Adrenal gland (tissue), 12 donors: Measurements from ENCODE around the gene LRRK1. TPM values are rescaled to one million over a fixed set of nuclear protein-coding genes. Genes with fewer than 3 reads are reported as not detected.

Experiments
- DNase-seq, 7 donors: peaks; one replicate each; pipeline ENCODE4 v3.0.0-alpha.2; 2019 to 2020
- H3K27ac ChIP-seq, 5 donors: fragments of 200-600 bp; sonication (generic) in 4 of 5; 1 replicate in 3 of 5; 2 replicates in 2 of 5; pipeline versions ENCODE4 v1.5.1 to v1.8.0; 2016 to 2020; ENCODE audit warnings: mild to moderate bottlenecking in 1 of 5
- H3K27me3 ChIP-seq: fragments of 200-600 bp; 2 replicates; pipeline ENCODE4 v1.8.0; 2021
- H3K36me3 ChIP-seq, 2 donors: fragments of 200-600 bp; replicated peaks in 1 of 2; 1 replicate in 1 of 2; 2 replicates in 1 of 2; pipeline versions ENCODE4 v1.5.1 to v1.8.0; 2018 to 2022
- H3K4me1 ChIP-seq, 2 donors: fragments of 200-600 bp; replicated peaks in 1 of 2; 1 replicate in 1 of 2; 2 replicates in 1 of 2; pipeline versions ENCODE4 v1.5.1 to v1.8.0; 2018 to 2021
- H3K4me3 ChIP-seq, 4 donors: fragments of 200-600 bp; sonication (generic) in 3 of 4; one replicate each; pipeline ENCODE4 v1.5.1; 2016 to 2018
- H3K9me3 ChIP-seq, 3 donors: fragments of 200-600 bp; sonication (generic) in 1 of 3; replicated peaks in 1 of 3; 1 replicate in 2 of 3; 2 replicates in 1 of 3; pipeline versions ENCODE4 v1.5.1 to v1.8.0; 2016 to 2021
- CTCF ChIP-seq, 6 experiments: fragments of 450-650 bp in 4 of 6; fragments of 200-600 bp in 2 of 6; sonication (generic) in 1 of 6; IDR thresholded peaks; 1 replicate in 5 of 6; 2 replicates in 1 of 6; pipeline versions ENCODE4 v1.5.1 to v1.8.0; 2016 to 2021; ENCODE audit warnings: antibody characterized with exemption in 6 of 6, mild to moderate bottlenecking in 2 of 6, moderate library complexity in 1 of 6
- POLR2A ChIP-seq, 2 donors: fragments of 450-650 bp; IDR thresholded peaks; one replicate each; pipeline ENCODE4 v1.6.1; 2017; ENCODE audit warnings: antibody characterized with exemption in 2 of 2, mild to moderate bottlenecking in 2 of 2, moderate library complexity in 1 of 2
- WGBS, 4 donors: extraction: QIAGEN DNeasy Blood & Tissue Kit in 2 of 4; methylation state at CpG; one replicate each; pipeline versions ENCODE4 v1.1.5 to v1.1.7; 2013 to 2017; 5-methylcytosine and 5-hydroxymethylcytosine counted together
- intact Hi-C, 2 donors: fragments of 100-400 bp; cut with DNase I; formaldehyde crosslinking; loops; one replicate each; pipeline versions ENCODE4 v1.14.1 to v1.15.0; 2022 to 2023
- polyA plus RNA-seq, 3 donors: library from polyadenylated mRNA; stranded (reverse); fragments of 200-250 nt in 2 of 3; fragments of 350-450 nt in 1 of 3; fragmentation: Illumina TruSeq in 1 of 3; extraction: RNeasy Lipid Tissue Mini Kit (QIAGEN cat#74804) in 1 of 3; gene quantifications; one replicate each; pipeline ENCODE4 v1.2.3, GENCODE V29; 2013 to 2014
- total RNA-seq, 9 donors: library from RNA; depleted of rRNA in 4 of 9; stranded (reverse); fragments of >200 nt in 4 of 9; fragments of 120-200 nt in 1 of 9; fragmentation: NEBNext Ultra II Directional in 1 of 9; extraction: Animal tissue kit (Norgen Biotek cat#: 25700) in 1 of 9; gene quantifications; one replicate each; pipeline versions ENCODE4 v1.1.0 to v1.2.4, GENCODE V29; 2013 to 2023
- donor health status: healthy with polysubstance abuse.
- donor health status: Bipolar disorder and iron deficiency.
- donor health status: DM: yes; HTN: yes; CAD: no.
- donor health status: DM: no; HTN: no; CAD: no.
- donor health status: DM: no; HTN: no; CAD: no.
- donor health status: DM: yes; HTN: yes; CAD: no.

Gene LRRK1
- total and polyA plus RNA-seq, 12 donors = 0.44 to 13.1 (median 7.7) TPM

GRCh38 chr15:100895721-100896120, 23.4 kb upstream of the LRRK1 start:
- Histone ChIP-seq H3K27ac (no peak overlapping the region), H3K9me3 (no peaks in the 10 kb centered on the region), H3K36me3 (no peaks in the 10 kb centered on the region), H3K4me3 (no peak overlapping the region), H3K4me1 (peaks cover 0 to 5% of the 10 kb centered on the region in 2 donors), H3K27me3 (no peaks in the 10 kb centered on the region)
- intact Hi-C loops = no loop called here
- WGBS, 4 donors = 83 to 91% (median 89%) methylated on average over 9 to 13 of the region's 13 CpGs
- DNase-seq = no peak
- TF ChIP-seq POLR2A (IDR thresholded peaks at IDR 0.05) (no peak), CTCF (IDR thresholded peaks at IDR 0.05) (no peak)

GRCh38 chr15:100897221-100898151, 21.7 kb upstream of the LRRK1 start:
- DNase-seq = no peak
- TF ChIP-seq POLR2A (IDR thresholded peaks at IDR 0.05) = no peak
- no peak for TF ChIP-seq CTCF (IDR thresholded peaks at IDR 0.05)
- 89 to 90% (median 90%) methylated on average over 23 to 26 of the region's 26 CpGs for WGBS, 4 donors
- Histone ChIP-seq H3K4me3 (no peak overlapping the region), H3K9me3 (no peaks in the 10 kb centered on the region), H3K27me3 (no peaks in the 10 kb centered on the region), H3K36me3 (no peaks in the 10 kb centered on the region), H3K27ac (no peak overlapping the region), H3K4me1 (peaks cover 3 to 21% of the 10 kb centered on the region in 2 donors)
- intact Hi-C loops = no loop called here

GRCh38 chr15:100898152-100898490, 21.0 kb upstream of the LRRK1 start:
- H3K9me3 ChIP-seq = no peaks in the 10 kb centered on the region
- intact Hi-C loops = no loop called here
- H3K36me3 ChIP-seq = no peaks in the 10 kb centered on the region
- H3K27ac ChIP-seq = no peak overlapping the region
- no peaks in the 10 kb centered on the region for H3K27me3 ChIP-seq
- H3K4me3 ChIP-seq = no peak overlapping the region
- 86 to 96% (median 88%) methylated on average over 6 to 9 of the region's 9 CpGs for whole genome bisulfite sequencing, 4 donors
- DNase-seq = no peak
- TF ChIP-seq POLR2A (IDR thresholded peaks at IDR 0.05) = no peak
- no peak for TF ChIP-seq CTCF (IDR thresholded peaks at IDR 0.05)
- peaks cover 4 to 26% of the 10 kb centered on the region in 2 donors for H3K4me1 ChIP-seq

GRCh38 chr15:100898661-100899462, 20.3 kb upstream of the LRRK1 start:
- 72 to 78% (median 74%) methylated on average over 10 to 11 of the region's 11 CpGs for WGBS, 4 donors
- no peak for DNase-seq
- H3K27ac ChIP-seq = no peak overlapping the region

More at GRCh38 chr15:100898661-100899462, 20.3 kb upstream of the LRRK1 start:
- Histone ChIP-seq H3K4me1 (peaks cover 4 to 26% of the 10 kb centered on the region in 2 donors), H3K36me3 (no peaks in the 10 kb centered on the region), H3K27me3 (no peaks in the 10 kb centered on the region), H3K9me3 (no peaks in the 10 kb centered on the region), H3K4me3 (no peak overlapping the region)
- TF ChIP-seq POLR2A (IDR thresholded peaks at IDR 0.05) = no peak
- no peak for TF ChIP-seq CTCF (IDR thresholded peaks at IDR 0.05)
- intact Hi-C loops = no loop called here
